Prostate gland (tissue), 2 donors: ENCODE measurements around the gene CTXND1. TPM values are rescaled to one million over a fixed set of nuclear protein-coding genes. Genes with fewer than 3 reads are reported as not detected.

ENCODE experiments used
- DNase-seq: peaks from one replicate; pipeline ENCODE4 v3.0.0-alpha.2; 2019; ENCODE audit warnings: low spot score
- H3K27ac ChIP-seq, 2 donors: fragments of 200-600 bp; sonication (generic); 2 replicates each; pipeline ENCODE4 v1.5.1; 2017 to 2019
- H3K27me3 ChIP-seq: fragments of 200-600 bp; sonication (generic); replicated peaks from 2 replicates; pipeline ENCODE4 v1.5.1; 2019; ENCODE audit not compliant: insufficient read depth
- H3K36me3 ChIP-seq, 2 donors: fragments of 200-600 bp; sonication (generic); 1 replicate in 1 of 2; 2 replicates in 1 of 2; pipeline versions ENCODE4 v1.5.1 to v1.8.1; 2017 to 2019
- H3K4me1 ChIP-seq: fragments of 200-600 bp; sonication (generic); replicated peaks from 2 replicates; pipeline ENCODE4 v1.5.1; 2019
- H3K4me3 ChIP-seq, 2 donors: fragments of 200-600 bp; sonication (generic); 2 replicates each; pipeline ENCODE4 v1.5.1; 2017 to 2019
- H3K9me3 ChIP-seq: fragments of 200-600 bp; sonication (generic); 2 replicates; pipeline ENCODE4 v1.5.1; 2017
- POLR2A ChIP-seq: fragments of 450-650 bp; IDR thresholded peaks from one replicate; pipeline ENCODE4 v1.6.1; 2016; ENCODE audit warnings: antibody characterized with exemption, mild to moderate bottlenecking
- POLR2AphosphoS5 ChIP-seq: sonication (generic); formaldehyde crosslinking; IDR thresholded peaks from one replicate; pipeline ENCODE4 v1.6.1; 2017; ENCODE audit warnings: antibody characterized with exemption
- WGBS: methylation state at CpG from one replicate; pipeline ENCODE4 v1.1.5; 2018; 5-methylcytosine and 5-hydroxymethylcytosine counted together
- intact Hi-C: fragments of 100-400 bp; cut with DNase I; formaldehyde crosslinking; loops from one replicate; pipeline ENCODE4 v1.14.2; 2022
- total RNA-seq, 2 donors: library from RNA; depleted of rRNA; stranded (reverse); fragments of >200 nt; gene quantifications; one replicate each; pipeline ENCODE4 v1.1.0, GENCODE V29; 2016
- TF ChIP-seq, protein P1 (sequence below), 4 experiments: fragments of 200-600 bp in 2 of 4; fragments of 450-650 bp in 2 of 4; sonication (generic) in 2 of 4; IDR thresholded peaks; 1 replicate in 3 of 4; 2 replicates in 1 of 4; pipeline ENCODE4 v1.5.1; 2016 to 2019; ENCODE audit warnings: antibody characterized with exemption in 4 of 4, mild to moderate bottlenecking in 2 of 4, moderate library complexity in 2 of 4

CTXND1 gene
- total RNA-seq, 2 donors from 2014 or later: 0.96 TPM; not detected in 1

DNA sequence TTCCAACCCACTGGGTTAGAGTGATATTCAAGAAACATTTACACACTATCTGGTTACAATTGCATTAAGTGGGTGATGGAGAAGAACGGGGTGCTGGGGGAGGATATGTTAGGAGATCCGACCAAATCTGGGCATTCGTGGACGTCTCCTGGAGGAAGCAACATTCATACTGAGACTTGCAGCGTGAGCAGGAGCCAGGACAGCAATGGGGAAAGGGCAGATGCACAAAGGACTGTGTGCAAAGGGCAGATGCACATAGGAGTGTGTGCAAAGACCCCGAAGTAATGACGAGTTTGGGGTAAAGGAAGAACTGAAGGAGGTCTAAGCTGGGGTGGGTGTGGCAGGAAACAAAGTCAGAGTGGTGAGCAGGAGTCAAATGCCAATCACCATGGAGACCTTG lies 16.1 kb upstream of the CTXND1 start:
- no peak overlapping the region for H3K4me3 ChIP-seq
- H3K4me1 ChIP-seq: no peaks in the 10 kb centered on the region
- H3K36me3 ChIP-seq: no peaks in the 10 kb centered on the region
- no peaks in the 10 kb centered on the region for H3K9me3 ChIP-seq
- DNase-seq: no peak
- no peak overlapping the region for H3K27ac ChIP-seq
- TF ChIP-seq POLR2A (no peak), POLR2AphosphoS5 (no peak)
- TF ChIP-seq, protein P1, sequence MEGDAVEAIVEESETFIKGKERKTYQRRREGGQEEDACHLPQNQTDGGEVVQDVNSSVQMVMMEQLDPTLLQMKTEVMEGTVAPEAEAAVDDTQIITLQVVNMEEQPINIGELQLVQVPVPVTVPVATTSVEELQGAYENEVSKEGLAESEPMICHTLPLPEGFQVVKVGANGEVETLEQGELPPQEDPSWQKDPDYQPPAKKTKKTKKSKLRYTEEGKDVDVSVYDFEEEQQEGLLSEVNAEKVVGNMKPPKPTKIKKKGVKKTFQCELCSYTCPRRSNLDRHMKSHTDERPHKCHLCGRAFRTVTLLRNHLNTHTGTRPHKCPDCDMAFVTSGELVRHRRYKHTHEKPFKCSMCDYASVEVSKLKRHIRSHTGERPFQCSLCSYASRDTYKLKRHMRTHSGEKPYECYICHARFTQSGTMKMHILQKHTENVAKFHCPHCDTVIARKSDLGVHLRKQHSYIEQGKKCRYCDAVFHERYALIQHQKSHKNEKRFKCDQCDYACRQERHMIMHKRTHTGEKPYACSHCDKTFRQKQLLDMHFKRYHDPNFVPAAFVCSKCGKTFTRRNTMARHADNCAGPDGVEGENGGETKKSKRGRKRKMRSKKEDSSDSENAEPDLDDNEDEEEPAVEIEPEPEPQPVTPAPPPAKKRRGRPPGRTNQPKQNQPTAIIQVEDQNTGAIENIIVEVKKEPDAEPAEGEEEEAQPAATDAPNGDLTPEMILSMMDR (IDR thresholded peaks at IDR 0.05): no peak
- intact Hi-C loops: no loop called here
- WGBS: 85% methylated on average over 7 of the region's 7 CpGs
- peaks cover 4% of the 10 kb centered on the region for H3K27me3 ChIP-seq

DNA sequence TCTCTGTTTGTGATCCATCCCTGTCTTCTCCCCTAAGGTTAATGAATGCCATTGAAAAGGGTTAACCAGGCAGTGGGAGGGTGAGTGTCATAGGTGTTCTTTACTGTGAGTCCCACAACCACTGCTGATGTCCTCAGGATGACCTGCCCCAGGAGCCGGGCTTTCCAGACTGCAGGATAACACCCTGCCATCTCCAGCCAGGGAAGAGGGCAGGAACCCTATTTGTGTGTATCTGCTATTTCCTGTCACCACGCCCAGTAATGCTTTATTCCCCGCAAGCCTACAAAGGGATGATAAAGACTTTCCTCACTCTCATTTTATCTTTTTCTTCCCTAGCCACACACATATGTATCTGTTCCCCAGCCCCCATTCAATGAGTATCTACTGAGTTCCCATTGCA lies 15.6 kb upstream of the CTXND1 start:
- no peaks in the 10 kb centered on the region for H3K4me1 ChIP-seq
- DNase-seq: no peak
- no peak overlapping the region for H3K27ac ChIP-seq
- WGBS: 53% methylated on average over 3 of the region's 3 CpGs
- no peaks in the 10 kb centered on the region for H3K36me3 ChIP-seq
- H3K4me3 ChIP-seq: no peak overlapping the region
- no peaks in the 10 kb centered on the region for H3K9me3 ChIP-seq
- TF ChIP-seq POLR2A (no peak), POLR2AphosphoS5 (no peak)
- TF ChIP-seq, protein P1 (IDR thresholded peaks at IDR 0.05): no peak
- H3K27me3 ChIP-seq: peaks cover 4% of the 10 kb centered on the region
- intact Hi-C loops: no loop called here

DNA sequence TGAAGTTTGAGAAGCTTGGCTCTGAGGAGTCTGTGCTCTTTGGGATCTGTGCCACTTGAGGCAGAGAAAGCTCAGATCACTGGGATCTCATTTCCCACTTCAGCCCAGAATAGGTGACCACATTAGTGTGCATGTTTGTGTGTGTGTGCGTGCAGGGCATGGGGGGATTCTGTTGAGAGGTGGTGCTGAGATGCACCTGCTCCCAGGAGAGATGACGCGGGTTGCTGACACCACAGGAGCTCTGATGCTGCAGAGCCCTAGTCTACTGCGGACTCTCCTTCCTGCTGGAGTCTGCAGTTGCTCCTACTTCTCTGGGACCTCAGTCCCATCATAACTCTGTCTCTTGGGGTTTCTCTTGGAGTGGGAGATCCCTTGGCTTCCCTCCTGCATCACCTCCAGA lies 14.7 kb upstream of the CTXND1 start:
- Histone ChIP-seq H3K4me3 (no peak overlapping the region), H3K27me3 (peaks cover 4% of the 10 kb centered on the region), H3K9me3 (no peaks in the 10 kb centered on the region), H3K27ac (no peak overlapping the region), H3K36me3 (no peaks in the 10 kb centered on the region), H3K4me1 (no peaks in the 10 kb centered on the region)
- DNase-seq: no peak
- intact Hi-C loops: no loop called here
- TF ChIP-seq POLR2AphosphoS5 (no peak), POLR2A (no peak)
- TF ChIP-seq, protein P1 (IDR thresholded peaks at IDR 0.05): no peak
- WGBS: 96% methylated on average over 4 of the region's 4 CpGs

DNA sequence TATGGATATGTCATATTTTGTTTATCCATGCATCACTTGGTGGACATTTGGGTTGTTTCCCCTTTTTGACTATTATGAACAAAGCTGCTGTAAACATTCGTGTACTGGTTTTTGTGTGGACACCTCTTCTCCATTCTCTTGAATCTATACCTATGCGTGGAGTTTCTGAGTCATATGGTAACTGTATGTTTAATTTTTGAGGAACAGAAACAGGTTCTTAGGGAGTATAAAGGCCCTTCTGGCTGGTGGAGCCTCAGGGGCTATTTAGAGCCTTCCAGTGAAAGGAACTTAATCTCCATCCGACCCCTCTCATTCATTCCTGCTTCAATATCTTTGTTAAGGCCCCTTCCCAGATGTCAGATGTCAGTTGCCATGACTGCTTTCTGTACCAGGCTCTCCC lies 14.1 kb upstream of the CTXND1 start:
- Histone ChIP-seq H3K9me3 (no peaks in the 10 kb centered on the region), H3K27me3 (peaks cover 4% of the 10 kb centered on the region), H3K27ac (no peak overlapping the region), H3K4me1 (no peaks in the 10 kb centered on the region), H3K4me3 (no peak overlapping the region), H3K36me3 (no peaks in the 10 kb centered on the region)
- intact Hi-C loops: no loop called here
- no peak for TF ChIP-seq POLR2AphosphoS5
- TF ChIP-seq, protein P1 (IDR thresholded peaks at IDR 0.05): no peak
- TF ChIP-seq POLR2A: no peak
- no peak for DNase-seq
- 66% methylated on average over 3 of the region's 3 CpGs for WGBS

DNA sequence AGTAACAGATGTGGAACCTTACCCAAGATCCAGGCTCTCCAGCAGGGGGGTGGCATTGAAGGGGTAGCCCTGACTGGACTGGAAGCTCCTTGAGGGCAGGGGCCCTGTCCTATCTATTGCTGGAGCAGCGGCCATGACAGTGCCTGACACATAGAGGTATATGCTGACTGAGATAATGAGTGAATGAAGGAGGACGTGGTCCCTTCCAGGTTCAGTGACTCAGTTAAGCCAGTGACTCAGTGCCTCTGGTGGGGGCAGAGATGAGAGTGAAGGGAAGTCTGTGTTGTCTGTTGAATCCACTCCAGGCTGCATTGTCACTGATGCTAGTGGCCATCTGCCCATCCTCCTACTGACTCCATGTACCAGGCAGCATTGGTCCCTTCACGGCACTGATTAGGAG lies 13.0 kb upstream of the CTXND1 start:
- DNase-seq: no peak
- TF ChIP-seq POLR2AphosphoS5: no peak
- TF ChIP-seq POLR2A: no peak
- TF ChIP-seq, protein P1 (IDR thresholded peaks at IDR 0.05): no peak
- no peak overlapping the region for H3K4me3 ChIP-seq
- H3K27ac ChIP-seq: no peak overlapping the region
- intact Hi-C loops: no loop called here
- WGBS: 86% methylated on average over 3 of the region's 3 CpGs
- H3K36me3 ChIP-seq: no peaks in the 10 kb centered on the region
- H3K4me1 ChIP-seq: no peaks in the 10 kb centered on the region
- H3K9me3 ChIP-seq: no peaks in the 10 kb centered on the region
- peaks cover 4% of the 10 kb centered on the region for H3K27me3 ChIP-seq
